Activated naive CD4-positive, alpha-beta T cell treated with anti-CD3 and anti-CD28 coated beads, Interleukin-2, amount 50 U/mL, for 72 hours (primary cell): ENCODE data around the gene SLC25A23. TPM values are rescaled to one million over a fixed set of nuclear protein-coding genes. Genes with fewer than 3 reads are reported as not detected.
"Not testable (repeated sequence)": the region's sequence is repeated elsewhere in the genome, so short reads cannot be mapped to it uniquely, and the experiment has no call there.

Source experiments
- ATAC-seq, 2 donors: fragments of 150-1000 bp; cut with Tn5 transposase; 2 replicates each; pipeline ENCODE4 v1.10.0; 2021; ENCODE audit warnings: mild to moderate bottlenecking in 2 of 2, moderate library complexity in 2 of 2
- DNase-seq, 2 donors: peaks; one replicate each; pipeline ENCODE4 v3.0.0; 2021 to 2022; ENCODE audit warnings: low spot score in 2 of 2
- H3K27ac Mint-ChIP-seq, 2 donors: one replicate each; pipeline ENCODE4 v1.8.0; 2022; ENCODE audit warnings: mild to moderate bottlenecking in 2 of 2, mixed read lengths in 2 of 2
- H3K36me3 Mint-ChIP-seq, 2 donors: one replicate each; pipeline ENCODE4 v1.8.0; 2022; ENCODE audit warnings: mixed read lengths in 2 of 2
- H3K9me3 Mint-ChIP-seq, 2 donors: one replicate each; pipeline ENCODE4 v1.8.0; 2022; ENCODE audit warnings: mixed read lengths in 2 of 2
- total RNA-seq, 2 donors: library from RNA; stranded (reverse); gene quantifications; one replicate each; pipeline ENCODE4 v1.2.3, GENCODE V29; 2022

The SLC25A23 gene
- total RNA-seq, 2 donors from 2014 or later, result 0.96 to 36.0 TPM

GRCh38 chr19:6400062-6400944, 59.3 kb downstream of the SLC25A23 start:
- not testable (repeated sequence) for ATAC-seq, H3K27ac Mint-ChIP-seq, DNase-seq, H3K9me3 Mint-ChIP-seq, H3K36me3 Mint-ChIP-seq

DNA sequence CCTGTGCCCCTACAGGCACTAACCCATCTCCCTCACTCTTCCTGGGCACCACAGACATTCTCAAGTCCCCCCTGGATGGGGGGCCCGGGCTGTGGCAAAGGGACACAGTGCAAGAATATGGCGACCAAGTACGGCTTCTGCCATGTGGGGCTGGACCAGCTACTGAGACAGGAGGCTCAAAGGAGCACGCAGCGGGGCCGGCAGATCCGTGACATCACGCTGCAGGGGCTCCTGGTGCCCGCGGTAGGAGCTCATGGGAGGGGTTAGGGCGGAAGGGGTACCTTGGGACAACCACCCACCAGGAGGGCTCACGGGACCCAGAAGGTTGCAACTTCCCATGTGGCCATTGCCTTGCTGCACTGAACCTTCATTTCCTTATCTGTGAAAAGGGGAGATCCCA, 63.3 kb downstream of the SLC25A23 start:
- no peak for ATAC-seq
- Mint-ChIP-seq H3K36me3 (peaks cover 17 to 22% of the 10 kb centered on the region in 2 donors), H3K27ac (no peak overlapping the region), H3K9me3 (no peaks in the 10 kb centered on the region)
- DNase-seq, result no peak

GRCh38 chr19:6394831-6395230, 64.8 kb downstream of the SLC25A23 start:
- no peak for DNase-seq
- Mint-ChIP-seq H3K27ac (peak overlapping the region in 1 of 2 donors; percentile 93), H3K36me3 (peaks cover 22 to 28% of the 10 kb centered on the region in 2 donors), H3K9me3 (no peaks in the 10 kb centered on the region)
- no peak for ATAC-seq

DNA sequence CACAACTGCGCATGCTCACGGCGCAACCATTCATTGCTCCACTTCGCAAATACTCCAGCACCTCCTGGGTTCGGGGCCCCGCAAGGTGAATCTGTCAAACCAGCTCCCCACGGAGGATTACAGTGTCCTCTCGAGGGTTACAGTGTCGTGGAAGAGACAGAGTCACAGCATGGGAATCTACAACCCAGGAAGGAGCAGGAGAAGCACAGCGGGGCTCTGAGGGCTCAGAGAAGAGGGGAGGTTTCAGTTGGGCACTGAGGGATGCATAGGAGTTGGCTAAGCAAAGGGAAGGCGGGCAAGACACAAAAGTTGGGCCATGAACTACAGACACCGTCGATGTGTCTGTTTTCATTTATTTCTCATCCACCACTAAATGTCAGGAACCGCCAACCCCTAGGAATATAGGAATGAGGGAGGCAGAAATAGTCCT, 65.6 kb downstream of the SLC25A23 start:
- Mint-ChIP-seq H3K27ac (peak overlapping the region; percentile 93 to 96), H3K36me3 (peaks cover 22 to 28% of the 10 kb centered on the region in 2 donors), H3K9me3 (no peaks in the 10 kb centered on the region)
- ATAC-seq, result no peak
- DNase-seq, result no peak

- Mint-ChIP-seq H3K36me3 (peaks cover 22 to 31% of the 10 kb centered on the region in 2 donors), H3K9me3 (no peaks in the 10 kb centered on the region), H3K27ac (peak within 1 kb of the TSS; percentile 93 to 96)
- ATAC-seq (peak; percentile 87 to 95), DNase-seq (peak; percentile 91 to 92)
Measured at GRCh38 chr19:6393074-6393982, 66.3 kb downstream of the SLC25A23 start, which contains the start of gene GTF2F1. Gene GTF2F1, minus strand, starts transcription at chr19:6393164. Its CDS starts 169 bp downstream, at chr19:6392995.

DNA sequence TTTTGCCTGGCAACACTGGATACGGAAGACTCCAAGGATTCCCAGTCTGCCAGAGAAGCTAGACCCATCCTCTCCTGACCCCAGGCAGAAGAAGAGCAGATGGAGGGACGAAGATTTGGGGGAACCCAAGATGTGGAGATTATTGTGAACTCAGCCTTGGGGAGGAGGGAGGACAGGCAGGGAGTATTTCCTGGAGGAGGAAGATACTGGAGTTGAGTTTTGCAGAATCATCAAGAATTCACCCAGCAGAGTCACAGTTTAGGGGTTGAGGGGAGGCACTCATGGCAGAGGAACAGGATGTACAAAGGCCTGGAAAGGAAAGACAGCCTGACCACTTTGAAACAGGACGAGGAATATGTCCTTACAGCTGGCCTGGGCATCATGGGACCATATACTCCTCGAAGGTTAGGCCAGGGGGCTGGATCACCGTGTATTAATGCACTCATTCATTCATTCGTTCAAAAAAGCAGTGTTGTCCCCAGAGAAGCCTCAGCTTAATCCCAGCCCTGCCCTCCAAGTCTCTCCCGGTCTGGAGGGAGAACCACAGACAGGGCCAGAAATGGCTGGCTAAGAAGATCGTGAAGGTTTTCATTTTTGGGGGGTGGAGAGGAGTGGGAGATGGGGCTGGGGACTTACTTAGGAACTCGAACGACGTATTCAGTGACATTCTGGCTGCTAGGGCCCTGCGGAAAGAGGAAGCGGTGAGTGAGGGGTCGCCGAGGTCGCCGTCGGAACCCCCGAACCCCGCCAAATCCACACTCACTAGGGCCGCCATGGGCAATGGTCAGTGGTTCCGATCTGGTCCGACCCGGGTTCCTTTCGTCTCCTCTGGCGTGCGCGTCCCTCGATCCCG, 67.1 kb downstream of the SLC25A23 start:
- H3K9me3 Mint-ChIP-seq, result no peaks in the 10 kb centered on the region
- ATAC-seq (no peak), DNase-seq (no peak)
- H3K36me3 Mint-ChIP-seq, result peaks cover 22 to 34% of the 10 kb centered on the region in 2 donors
- H3K27ac Mint-ChIP-seq, result peak overlapping the region; percentile 93 to 96

Other genes starting within 250 kb of the SLC25A23 start
- 10 to 100 TPM; 31.8 to 48.2 TPM for gene MLLT1, start 179.8 kb downstream of the SLC25A23 start, total RNA-seq
- gene ACER1, start 126.2 kb downstream of the SLC25A23 start, total RNA-seq, result under 1 TPM in 1 of 2 donors, not detected in 1; 0.52 TPM
- gene CLPP, start 98.3 kb downstream of the SLC25A23 start, total RNA-seq, result 100 to 1,000 TPM; 184 to 190 TPM
- gene ALKBH7, start 87.0 kb downstream of the SLC25A23 start, total RNA-seq, result 10 to 100 TPM; 33.9 to 89.4 TPM
- 1 to 10 TPM; 2.0 to 3.4 TPM for gene PSPN, start 83.9 kb downstream of the SLC25A23 start, total RNA-seq
- 10 to 100 TPM; 44.6 to 78.4 TPM for gene GTF2F1, start 66.6 kb downstream of the SLC25A23 start, total RNA-seq
- 100 to 1,000 TPM; 240 to 353 TPM for gene KHSRP, start 35.0 kb downstream of the SLC25A23 start, total RNA-seq
- gene SLC25A41, start 26.0 kb downstream of the SLC25A23 start, total RNA-seq, result under 1 TPM in 1 of 2 donors, not detected in 1; 0.14 TPM
- gene CRB3, start 4.5 kb upstream of the SLC25A23 start, total RNA-seq, result 1 to 10 TPM in 1 of 2 donors, under 1 TPM in 1; 0.59 to 2.6 TPM
- gene DENND1C, start 22.0 kb upstream of the SLC25A23 start, total RNA-seq, result 10 to 100 TPM; 70.8 to 84.4 TPM
- 1 to 10 TPM; 2.6 to 9.4 TPM for gene TUBB4A, start 42.5 kb upstream of the SLC25A23 start, total RNA-seq
- 1 to 10 TPM in 1 of 2 donors, under 1 TPM in 1; 0.43 to 3.4 TPM for gene TNFSF9, start 71.2 kb upstream of the SLC25A23 start, total RNA-seq
- gene CD70, start 131.4 kb upstream of the SLC25A23 start, total RNA-seq, result 1 to 10 TPM; 4.8 to 8.4 TPM
- 10 to 100 TPM; 24.9 to 25.3 TPM for gene TNFSF14, start 210.4 kb upstream of the SLC25A23 start, total RNA-seq